ENCODE results near the gene BAK1. TPM values are rescaled to one million over a fixed set of nuclear protein-coding genes. Genes with fewer than 3 reads are reported as not detected.

The BAK1 gene
- total and polyA plus RNA-seq, 2 of the 13 experiments (the other 11 are each of a cell fraction or from before 2014, with no cell fraction given), result 15.0 to 23.8 TPM

DNA sequence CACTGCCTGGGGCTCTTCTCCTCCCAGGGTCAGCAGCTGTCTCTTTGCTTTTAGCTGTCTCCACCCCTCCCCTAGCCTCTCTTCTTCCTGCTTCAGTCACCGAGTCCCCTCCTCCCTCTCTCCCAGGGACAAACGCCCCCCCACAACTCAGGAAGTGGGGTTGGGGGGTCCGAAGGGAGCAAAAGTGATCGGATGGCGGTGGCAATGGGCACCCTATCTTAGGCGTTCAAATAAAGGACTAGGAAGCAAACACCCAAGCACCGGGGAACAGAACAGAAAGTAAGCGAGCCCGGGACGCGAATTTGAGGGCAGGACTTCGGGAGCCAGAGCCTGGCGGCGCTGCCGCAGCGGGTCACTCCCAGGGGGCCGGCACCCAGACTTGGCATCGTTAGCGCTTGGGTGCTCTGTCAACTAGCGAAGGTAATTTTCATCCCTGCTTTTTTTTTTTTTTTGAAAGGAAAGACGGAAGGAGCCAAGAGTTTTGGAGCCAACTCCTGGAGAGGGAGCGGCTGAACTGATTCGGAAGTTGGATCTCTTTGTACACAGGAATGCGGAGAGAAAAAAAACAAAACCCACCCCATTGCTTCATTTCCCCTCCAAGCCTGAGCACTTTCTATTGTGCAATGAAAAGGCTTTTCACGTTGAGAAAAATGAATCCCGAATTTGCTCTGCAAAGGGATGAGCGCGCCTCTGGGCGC lies 40.2 kb upstream of the BAK1 start (continued):
- TF ChIP-seq ZSCAN29 (CRISPR knock-in tag; conservative IDR thresholded peaks at IDR 0.05) (0 out of 2 replicates have a peak, but pooled peaks have one; percentile 52), SP140L (CRISPR knock-in tag; IDR thresholded peaks at IDR 0.05; ENCODE audit: borderline replicate concordance) (no peak), ZNF740 (CRISPR knock-in tag; IDR thresholded peaks at IDR 0.05) (peak; percentile 89; the same call in 1 of the 2 replicates), FOXP1 (IDR thresholded peaks at IDR 0.05) (no peak), FOXP1 (CRISPR knock-in tag; IDR thresholded peaks at IDR 0.05) (0 out of 2 replicates have a peak, but pooled peaks have one; percentile 48), ZNF678 (CRISPR knock-in tag; IDR thresholded peaks at IDR 0.05) (no peak), FOSL2 (CRISPR knock-in tag; IDR thresholded peaks at IDR 0.05) (0 out of 2 replicates have a peak, but pooled peaks have one; percentile 4), HNRNPUL1 (IDR thresholded peaks at IDR 0.05; ENCODE audit: low read depth, low read length) (no peak), HNF1A (IDR thresholded peaks at IDR 0.05; ENCODE audit: low read depth) (no peak), HNF1A (CRISPR knock-in tag; IDR thresholded peaks at IDR 0.05; ENCODE audit: borderline replicate concordance) (0 out of 2 replicates have a peak, but pooled peaks have one; percentile 31), PBX2 (CRISPR knock-in tag; IDR thresholded peaks at IDR 0.05) (no peak), HES4 (CRISPR knock-in tag; IDR thresholded peaks at IDR 0.05; ENCODE audit: borderline replicate concordance) (no peak), ETV5 (CRISPR knock-in tag; IDR thresholded peaks at IDR 0.05; ENCODE audit: borderline replicate concordance) (peak; percentile 9; the same call in 1 of the 2 replicates), DNMT3B (CRISPR knock-in tag; conservative IDR thresholded peaks at IDR 0.05) (peak; percentile 61; the same call in 1 of the 2 replicates)
- TF ChIP-seq, protein P1, sequence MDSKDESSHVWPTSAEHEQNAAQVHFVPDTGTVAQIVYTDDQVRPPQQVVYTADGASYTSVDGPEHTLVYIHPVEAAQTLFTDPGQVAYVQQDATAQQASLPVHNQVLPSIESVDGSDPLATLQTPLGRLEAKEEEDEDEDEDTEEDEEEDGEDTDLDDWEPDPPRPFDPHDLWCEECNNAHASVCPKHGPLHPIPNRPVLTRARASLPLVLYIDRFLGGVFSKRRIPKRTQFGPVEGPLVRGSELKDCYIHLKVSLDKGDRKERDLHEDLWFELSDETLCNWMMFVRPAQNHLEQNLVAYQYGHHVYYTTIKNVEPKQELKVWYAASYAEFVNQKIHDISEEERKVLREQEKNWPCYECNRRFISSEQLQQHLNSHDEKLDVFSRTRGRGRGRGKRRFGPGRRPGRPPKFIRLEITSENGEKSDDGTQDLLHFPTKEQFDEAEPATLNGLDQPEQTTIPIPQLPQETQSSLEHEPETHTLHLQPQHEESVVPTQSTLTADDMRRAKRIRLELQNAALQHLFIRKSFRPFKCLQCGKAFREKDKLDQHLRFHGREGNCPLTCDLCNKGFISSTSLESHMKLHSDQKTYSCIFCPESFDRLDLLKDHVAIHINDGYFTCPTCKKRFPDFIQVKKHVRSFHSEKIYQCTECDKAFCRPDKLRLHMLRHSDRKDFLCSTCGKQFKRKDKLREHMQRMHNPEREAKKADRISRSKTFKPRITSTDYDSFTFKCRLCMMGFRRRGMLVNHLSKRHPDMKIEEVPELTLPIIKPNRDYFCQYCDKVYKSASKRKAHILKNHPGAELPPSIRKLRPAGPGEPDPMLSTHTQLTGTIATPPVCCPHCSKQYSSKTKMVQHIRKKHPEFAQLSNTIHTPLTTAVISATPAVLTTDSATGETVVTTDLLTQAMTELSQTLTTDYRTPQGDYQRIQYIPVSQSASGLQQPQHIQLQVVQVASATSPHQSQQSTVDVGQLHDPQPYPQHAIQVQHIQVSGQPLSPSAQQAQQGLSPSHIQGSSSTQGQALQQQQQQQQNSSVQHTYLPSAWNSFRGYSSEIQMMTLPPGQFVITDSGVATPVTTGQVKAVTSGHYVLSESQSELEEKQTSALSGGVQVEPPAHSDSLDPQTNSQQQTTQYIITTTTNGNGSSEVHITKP (CRISPR knock-in tag; IDR thresholded peaks at IDR 0.05; ENCODE audit: low read depth), result 0 out of 2 replicates have a peak, but pooled peaks have one; percentile 28
- TF ChIP-seq, protein P2, sequence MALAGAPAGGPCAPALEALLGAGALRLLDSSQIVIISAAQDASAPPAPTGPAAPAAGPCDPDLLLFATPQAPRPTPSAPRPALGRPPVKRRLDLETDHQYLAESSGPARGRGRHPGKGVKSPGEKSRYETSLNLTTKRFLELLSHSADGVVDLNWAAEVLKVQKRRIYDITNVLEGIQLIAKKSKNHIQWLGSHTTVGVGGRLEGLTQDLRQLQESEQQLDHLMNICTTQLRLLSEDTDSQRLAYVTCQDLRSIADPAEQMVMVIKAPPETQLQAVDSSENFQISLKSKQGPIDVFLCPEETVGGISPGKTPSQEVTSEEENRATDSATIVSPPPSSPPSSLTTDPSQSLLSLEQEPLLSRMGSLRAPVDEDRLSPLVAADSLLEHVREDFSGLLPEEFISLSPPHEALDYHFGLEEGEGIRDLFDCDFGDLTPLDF (CRISPR knock-in tag; IDR thresholded peaks at IDR 0.05), result no peak
- TF ChIP-seq, protein P3, sequence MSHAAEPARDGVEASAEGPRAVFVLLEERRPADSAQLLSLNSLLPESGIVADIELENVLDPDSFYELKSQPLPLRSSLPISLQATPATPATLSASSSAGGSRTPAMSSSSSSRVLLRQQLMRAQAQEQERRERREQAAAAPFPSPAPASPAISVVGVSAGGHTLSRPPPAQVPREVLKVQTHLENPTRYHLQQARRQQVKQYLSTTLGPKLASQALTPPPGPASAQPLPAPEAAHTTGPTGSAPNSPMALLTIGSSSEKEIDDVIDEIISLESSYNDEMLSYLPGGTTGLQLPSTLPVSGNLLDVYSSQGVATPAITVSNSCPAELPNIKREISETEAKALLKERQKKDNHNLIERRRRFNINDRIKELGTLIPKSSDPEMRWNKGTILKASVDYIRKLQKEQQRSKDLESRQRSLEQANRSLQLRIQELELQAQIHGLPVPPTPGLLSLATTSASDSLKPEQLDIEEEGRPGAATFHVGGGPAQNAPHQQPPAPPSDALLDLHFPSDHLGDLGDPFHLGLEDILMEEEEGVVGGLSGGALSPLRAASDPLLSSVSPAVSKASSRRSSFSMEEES (CRISPR knock-in tag; IDR thresholded peaks at IDR 0.05), result no peak

Measured in HepG2 (cell line).